PC-9 (cell line): ENCODE data around the gene TRPM5. TPM values are rescaled to one million over a fixed set of nuclear protein-coding genes. Genes with fewer than 3 reads are reported as not detected.

Source experiments
- BruUV-seq: library from RNA; stranded (reverse); fragments of 400-500 nt; replicated peaks from 2 replicates; lab custom pipeline; 2021; lab: Mats Ljungman, UMichigan
- CTCF ChIA-PET: fragments of 300-600 bp; sonication (Branson Sonifier 250); formaldehyde crosslinking; loops from one replicate; lab custom pipeline; 2022; ENCODE audit warnings: antibody characterized with exemption; lab: Charles Lee
- POLR2A ChIA-PET: fragments of 300-600 bp; sonication (Branson Sonifier 250); formaldehyde crosslinking; loops from one replicate; lab custom pipeline; 2022; ENCODE audit warnings: antibody characterized with exemption; ENCODE audit not compliant: unreplicated experiment; lab: Charles Lee
- DNase-seq, 2 experiments: peaks; one replicate each; pipeline versions ENCODE4 v3.0.0 to v3.0.0-alpha.2; 2015 to 2022; ENCODE audit warnings: mixed read lengths in 1 of 2
- H2AFZ ChIP-seq: fragments of 200-600 bp; sonication (generic); 2 replicates; pipeline ENCODE4 v1.8.1; 2017; ENCODE audit warnings: antibody characterized with exemption
- H3F3A ChIP-seq: fragments of 200-600 bp; sonication (generic); 2 replicates; pipeline ENCODE4 v1.8.1; 2017; ENCODE audit warnings: antibody characterized with exemption, mild to moderate bottlenecking, low read depth; ENCODE audit not compliant: insufficient read depth
- H3K27ac ChIP-seq: fragments of 200-600 bp; sonication (generic); 2 replicates; pipeline ENCODE4 v1.6.1; 2016; ENCODE audit warnings: mixed run types
- H3K27me3 ChIP-seq: fragments of 200-600 bp; sonication (generic); 2 replicates; pipeline ENCODE4 v1.6.1; 2016; ENCODE audit warnings: low read depth, mixed run types; ENCODE audit not compliant: insufficient read depth
- H3K36me3 ChIP-seq: fragments of 200-600 bp; sonication (generic); 2 replicates; pipeline ENCODE4 v1.6.1; 2016; ENCODE audit warnings: low read depth, mixed run types
- H3K4me1 ChIP-seq: fragments of 200-600 bp; sonication (generic); replicated peaks from 2 replicates; pipeline ENCODE4 v1.6.1; 2016; ENCODE audit warnings: mixed run types; ENCODE audit not compliant: insufficient read depth
- H3K4me2 ChIP-seq: fragments of 200-600 bp; sonication (generic); 2 replicates; pipeline ENCODE4 v1.6.1; 2017; ENCODE audit warnings: mixed run types
- H3K4me3 ChIP-seq: fragments of 200-600 bp; sonication (generic); 2 replicates; pipeline ENCODE4 v1.6.1; 2016; ENCODE audit warnings: mixed run types
- H3K79me2 ChIP-seq: fragments of 200-600 bp; sonication (generic); 2 replicates; pipeline ENCODE4 v1.6.1; 2017; ENCODE audit warnings: low read depth, mixed run types
- H3K9me2 ChIP-seq: fragments of 200-600 bp; sonication (generic); 2 replicates; pipeline ENCODE4 v1.8.1; 2017; ENCODE audit warnings: mild to moderate bottlenecking; ENCODE audit not compliant: insufficient read depth
- H3K9me3 ChIP-seq: fragments of 200-600 bp; sonication (generic); 2 replicates; pipeline ENCODE4 v1.8.1; 2016; ENCODE audit warnings: low read depth; ENCODE audit not compliant: insufficient read depth
- H4K20me1 ChIP-seq: fragments of 200-600 bp; sonication (generic); 2 replicates; pipeline ENCODE4 v1.8.1; 2017; ENCODE audit not compliant: insufficient read depth
- EZH2 ChIP-seq: fragments of 200-600 bp; sonication (generic); IDR thresholded peaks from 2 replicates; pipeline ENCODE4 v1.8.0; 2017; ENCODE audit warnings: antibody characterized with exemption, low read depth
- intact Hi-C: fragments of 100-400 bp; cut with micrococcal nuclease; formaldehyde crosslinking; loops from one replicate; pipeline ENCODE4 v1.10.0; 2022; ENCODE audit not compliant: unreplicated experiment
- total RNA-seq: library from RNA; stranded (reverse); gene quantifications from 2 replicates; pipeline ENCODE4 v1.2.3, GENCODE V29; 2021
- TF ChIP-seq, protein P1 (sequence below): fragments of 200-600 bp; sonication (generic); conservative IDR thresholded peaks from 2 replicates; pipeline ENCODE4 v1.6.1; 2017; ENCODE audit warnings: mixed run types, antibody characterized with exemption, mild to moderate bottlenecking, moderate library complexity

The TRPM5 gene
- total RNA-seq, 1 experiment from 2014 or later = not detected

DNA sequence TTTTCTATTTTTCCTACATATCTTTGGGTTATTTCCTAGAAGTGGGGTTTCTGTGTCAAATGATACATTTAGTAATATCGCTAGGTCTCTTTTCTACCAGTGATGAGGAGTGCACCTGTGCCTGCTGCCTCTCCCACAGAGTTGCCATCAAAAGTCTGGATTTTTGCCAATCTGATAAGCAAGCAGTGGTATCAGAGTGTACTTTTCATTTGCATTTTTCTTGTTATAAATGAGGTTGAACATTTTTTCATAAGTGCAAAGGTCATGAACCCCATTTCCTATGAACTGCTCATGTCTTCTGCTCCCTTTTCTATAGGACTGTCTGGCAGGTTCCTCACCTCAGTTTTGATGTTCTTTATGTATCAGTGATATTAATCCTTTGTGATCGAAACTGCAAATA lies 1.7 kb downstream of the TRPM5 start:
- Histone ChIP-seq H3K9me2 (no peaks in the 10 kb centered on the region), H3K27me3 (peaks cover 30% of the 10 kb centered on the region), H3K4me1 (no peaks in the 10 kb centered on the region), H3F3A (no peaks in the 10 kb centered on the region), H2AFZ (no peak overlapping the region), H4K20me1 (no peaks in the 10 kb centered on the region), H3K9me3 (no peaks in the 10 kb centered on the region), H3K36me3 (no peaks in the 10 kb centered on the region), H3K4me3 (no peak overlapping the region), H3K4me2 (no peak overlapping the region), H3K79me2 (no peaks in the 10 kb centered on the region), H3K27ac (no peak overlapping the region)
- ChIA-PET POLR2A (no interaction called here), CTCF (no interaction called here)
- DNase-seq = no peak
- no TSS peak for BruUV-seq
- TF ChIP-seq, protein P1, sequence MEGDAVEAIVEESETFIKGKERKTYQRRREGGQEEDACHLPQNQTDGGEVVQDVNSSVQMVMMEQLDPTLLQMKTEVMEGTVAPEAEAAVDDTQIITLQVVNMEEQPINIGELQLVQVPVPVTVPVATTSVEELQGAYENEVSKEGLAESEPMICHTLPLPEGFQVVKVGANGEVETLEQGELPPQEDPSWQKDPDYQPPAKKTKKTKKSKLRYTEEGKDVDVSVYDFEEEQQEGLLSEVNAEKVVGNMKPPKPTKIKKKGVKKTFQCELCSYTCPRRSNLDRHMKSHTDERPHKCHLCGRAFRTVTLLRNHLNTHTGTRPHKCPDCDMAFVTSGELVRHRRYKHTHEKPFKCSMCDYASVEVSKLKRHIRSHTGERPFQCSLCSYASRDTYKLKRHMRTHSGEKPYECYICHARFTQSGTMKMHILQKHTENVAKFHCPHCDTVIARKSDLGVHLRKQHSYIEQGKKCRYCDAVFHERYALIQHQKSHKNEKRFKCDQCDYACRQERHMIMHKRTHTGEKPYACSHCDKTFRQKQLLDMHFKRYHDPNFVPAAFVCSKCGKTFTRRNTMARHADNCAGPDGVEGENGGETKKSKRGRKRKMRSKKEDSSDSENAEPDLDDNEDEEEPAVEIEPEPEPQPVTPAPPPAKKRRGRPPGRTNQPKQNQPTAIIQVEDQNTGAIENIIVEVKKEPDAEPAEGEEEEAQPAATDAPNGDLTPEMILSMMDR = no peak
- TF ChIP-seq EZH2 = no peak
- intact Hi-C loops = no loop called here

DNA sequence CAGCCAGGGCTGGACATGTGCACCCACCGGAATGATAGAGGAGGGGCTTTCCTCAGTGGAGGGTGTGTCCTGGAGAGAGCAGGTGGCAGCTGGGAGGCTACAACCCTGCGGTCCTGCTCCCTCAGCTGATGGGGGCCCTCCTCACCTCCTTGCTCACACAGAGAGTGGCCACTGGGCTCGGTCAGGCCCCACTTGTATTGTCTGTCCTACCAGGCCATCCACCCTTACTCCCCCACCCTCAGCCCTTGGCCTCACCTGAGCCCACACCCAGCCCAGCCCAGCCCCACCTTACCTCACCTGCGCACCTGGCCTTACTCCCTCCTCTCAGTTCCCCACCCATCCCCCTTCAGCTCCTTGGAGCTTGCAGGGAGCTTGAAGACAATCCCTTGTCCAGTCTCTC lies 3.1 kb downstream of the TRPM5 start:
- no TSS peak for BruUV-seq
- no peaks in the 10 kb centered on the region for H3K79me2 ChIP-seq
- no peaks in the 10 kb centered on the region for H3K36me3 ChIP-seq
- H3K9me2 ChIP-seq = no peaks in the 10 kb centered on the region
- H3K4me3 ChIP-seq = no peak overlapping the region
- H4K20me1 ChIP-seq = no peaks in the 10 kb centered on the region
- H2AFZ ChIP-seq = no peak overlapping the region
- no peaks in the 10 kb centered on the region for H3F3A ChIP-seq
- no peak overlapping the region for H3K27ac ChIP-seq
- intact Hi-C loops = no loop called here
- ChIA-PET POLR2A (no interaction called here), CTCF (no interaction called here)
- no peak overlapping the region for H3K4me2 ChIP-seq
- no peaks in the 10 kb centered on the region for H3K4me1 ChIP-seq
- TF ChIP-seq, protein P1 = no peak
- no peak for TF ChIP-seq EZH2
- DNase-seq = no peak
- no peaks in the 10 kb centered on the region for H3K9me3 ChIP-seq
- peaks cover 32% of the 10 kb centered on the region for H3K27me3 ChIP-seq

DNA sequence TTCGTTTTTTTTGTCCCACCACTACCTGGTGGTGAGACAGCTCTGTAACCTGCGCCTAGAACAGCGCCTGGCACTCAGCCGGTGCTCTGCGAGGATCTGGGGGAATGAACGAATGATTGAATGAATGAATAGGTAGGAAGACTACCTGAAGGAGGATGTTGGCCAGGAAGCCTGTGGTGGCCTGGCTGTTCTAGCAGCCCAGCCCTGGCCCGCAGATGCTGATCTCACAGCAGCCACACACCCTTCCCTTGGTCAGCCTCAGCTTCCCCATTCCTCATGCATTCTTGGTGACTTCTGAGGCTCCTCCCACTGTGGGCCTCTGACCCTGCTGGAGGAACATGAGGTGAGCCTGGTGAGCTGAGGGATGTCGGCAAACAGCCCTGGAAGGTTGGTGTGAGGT lies 3.7 kb downstream of the TRPM5 start:
- no peaks in the 10 kb centered on the region for H3K9me2 ChIP-seq
- DNase-seq = no peak
- CTCF ChIA-PET = no interaction called here
- POLR2A ChIA-PET = no interaction called here
- no peaks in the 10 kb centered on the region for H3K79me2 ChIP-seq
- no peaks in the 10 kb centered on the region for H3K36me3 ChIP-seq
- H3K4me2 ChIP-seq = no peak overlapping the region
- H2AFZ ChIP-seq = no peak overlapping the region
- H3K27me3 ChIP-seq = peaks cover 34% of the 10 kb centered on the region
- no peak overlapping the region for H3K4me3 ChIP-seq
- H4K20me1 ChIP-seq = no peaks in the 10 kb centered on the region
- TF ChIP-seq, protein P1 = no peak
- no peak for TF ChIP-seq EZH2
- intact Hi-C loops = no loop called here
- no peak overlapping the region for H3K27ac ChIP-seq
- no peaks in the 10 kb centered on the region for H3K9me3 ChIP-seq
- H3K4me1 ChIP-seq = no peaks in the 10 kb centered on the region
- no TSS peak for BruUV-seq
- H3F3A ChIP-seq = no peaks in the 10 kb centered on the region
